CD4-positive, alpha-beta memory T cell (primary cell): Measurements from ENCODE around the gene TRMT6. TPM values are rescaled to one million over a fixed set of nuclear protein-coding genes. Genes with fewer than 3 reads are reported as not detected.

ENCODE experiments used
- CTCF ChIA-PET: fragments of 350-600 bp; sonication (Branson Sonifier 250); formaldehyde crosslinking; loops from one replicate; lab custom pipeline; 2021; ENCODE audit warnings: inconsistent platforms; ENCODE audit not compliant: partially characterized antibody; lab: Charles Lee
- POLR2A ChIA-PET: fragments of 350-600 bp; sonication (Branson Sonifier 250); formaldehyde crosslinking; loops from one replicate; lab custom pipeline; 2021; ENCODE audit not compliant: partially characterized antibody; lab: Charles Lee
- DNase-seq, 5 donors: peaks; one replicate each; pipeline versions ENCODE4 v3.0.0 to v3.0.0-alpha.2; 2020 to 2022; ENCODE audit warnings: mixed read lengths in 1 of 5
- H3K27ac ChIP-seq: one replicate; pipeline ENCODE4 v1.7.0; 2013; ENCODE audit warnings: low read depth, low read length
- H3K27me3 ChIP-seq: 2 replicates; pipeline ENCODE4 v1.7.0; 2013; ENCODE audit warnings: mild to moderate bottlenecking, low read length, moderate library complexity; ENCODE audit not compliant: insufficient read depth
- H3K36me3 ChIP-seq: 2 replicates; pipeline ENCODE4 v1.7.0; 2013; ENCODE audit warnings: mild to moderate bottlenecking, low read length, moderate library complexity; ENCODE audit not compliant: insufficient read depth
- H3K4me1 ChIP-seq: 2 replicates; pipeline ENCODE4 v1.7.0; 2013; ENCODE audit warnings: mild to moderate bottlenecking, low read length, moderate library complexity; ENCODE audit not compliant: insufficient read depth
- H3K4me3 ChIP-seq, 2 donors: one replicate each; pipeline ENCODE4 v1.7.0; 2013; ENCODE audit warnings: low read length in 2 of 2, mild to moderate bottlenecking in 1 of 2
- H3K9me3 ChIP-seq, 2 donors: one replicate each; pipeline ENCODE4 v1.7.0; 2013; ENCODE audit warnings: low read length in 2 of 2, control low read depth in 1 of 2; ENCODE audit not compliant: control insufficient read depth in 1 of 2
- H3K27ac Mint-ChIP-seq, 7 donors: one replicate each; pipeline ENCODE4 v1.8.0; 2020 to 2021; ENCODE audit warnings: mixed read lengths in 7 of 7, mild to moderate bottlenecking in 6 of 7, inconsistent platforms in 3 of 7, moderate library complexity in 3 of 7
- H3K27me3 Mint-ChIP-seq, 2 donors: one replicate each; pipeline ENCODE4 v1.8.0; 2020 to 2021; ENCODE audit warnings: mixed read lengths in 2 of 2
- H3K36me3 Mint-ChIP-seq, 2 donors: one replicate each; pipeline ENCODE4 v1.8.0; 2020 to 2021; ENCODE audit warnings: mixed read lengths in 2 of 2, inconsistent platforms in 1 of 2, mild to moderate bottlenecking in 1 of 2
- H3K4me1 Mint-ChIP-seq, 4 donors: one replicate each; pipeline ENCODE4 v1.8.0; 2020 to 2021; ENCODE audit warnings: mixed read lengths in 4 of 4, mild to moderate bottlenecking in 1 of 4
- H3K4me3 Mint-ChIP-seq, 8 donors: one replicate each; pipeline ENCODE4 v1.8.0; 2020 to 2021; ENCODE audit warnings: mixed read lengths in 8 of 8, mild to moderate bottlenecking in 7 of 8, moderate library complexity in 6 of 8, inconsistent platforms in 3 of 8
- H3K9me3 Mint-ChIP-seq, 8 donors: one replicate each; pipeline ENCODE4 v1.8.0; 2020 to 2021; ENCODE audit warnings: mixed read lengths in 8 of 8, mild to moderate bottlenecking in 5 of 8, inconsistent platforms in 3 of 8, moderate library complexity in 1 of 8
- intact Hi-C: fragments of 100-400 bp; cut with micrococcal nuclease; formaldehyde crosslinking; loops from one replicate; pipeline ENCODE4 v1.15.1; 2023
- polyA plus RNA-seq, 2 donors: library from polyadenylated mRNA; unstranded; fragments of 300-500 nt; fragmentation: Illumina TruSeq; gene quantifications; one replicate each; pipeline ENCODE4 v1.2.3, GENCODE V29; 2021
- total RNA-seq, 2 experiments: library from RNA; stranded (reverse); gene quantifications; one replicate each; pipeline ENCODE4 v1.2.3, GENCODE V29; 2021

TRMT6 gene, protein sequence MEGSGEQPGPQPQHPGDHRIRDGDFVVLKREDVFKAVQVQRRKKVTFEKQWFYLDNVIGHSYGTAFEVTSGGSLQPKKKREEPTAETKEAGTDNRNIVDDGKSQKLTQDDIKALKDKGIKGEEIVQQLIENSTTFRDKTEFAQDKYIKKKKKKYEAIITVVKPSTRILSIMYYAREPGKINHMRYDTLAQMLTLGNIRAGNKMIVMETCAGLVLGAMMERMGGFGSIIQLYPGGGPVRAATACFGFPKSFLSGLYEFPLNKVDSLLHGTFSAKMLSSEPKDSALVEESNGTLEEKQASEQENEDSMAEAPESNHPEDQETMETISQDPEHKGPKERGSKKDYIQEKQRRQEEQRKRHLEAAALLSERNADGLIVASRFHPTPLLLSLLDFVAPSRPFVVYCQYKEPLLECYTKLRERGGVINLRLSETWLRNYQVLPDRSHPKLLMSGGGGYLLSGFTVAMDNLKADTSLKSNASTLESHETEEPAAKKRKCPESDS
- total RNA-seq (10 to 100 TPM; 17.9 to 18.3 TPM), polyA plus RNA-seq (10 to 100 TPM; 13.4 to 21.0 TPM)

GRCh38 chr20:5950271-5951031, at the start of gene TRMT6, which contains the start of gene MCM8:
TSS of gene TRMT6 (minus strand) at chr20:5950533. CDS start at chr20:5950405, 128 bp downstream.
TSS of gene MCM8 (plus strand) at chr20:5950652. CDS start at chr20:5952016, 1,364 bp downstream.
- peak; percentile 94 to 98 (median 95) for DNase-seq
- H3K27me3 ChIP-seq, result no peaks in the 10 kb centered on the region
- H3K36me3 ChIP-seq, result peaks cover 7% of the 10 kb centered on the region
- POLR2A ChIA-PET, result interaction anchor here (0.9 to 1.6 kb wide), 3 partner anchors 55 to 350 kb away, joined by 3 to 5 read pairs (median 3); no protein-coding TSS in a partner anchor
- H3K4me3 ChIP-seq, result peak within 1 kb of the TSS; percentile 90 to 97
- peaks cover 34% of the 10 kb centered on the region for H3K4me1 ChIP-seq
- Mint-ChIP-seq H3K27me3 (peaks cover 1 to 2% of the 10 kb centered on the region in 2 donors), H3K9me3 (peaks cover 0 to 5% (median 0%) of the 10 kb centered on the region in 8 donors), H3K27ac (peak within 1 kb of the TSS; percentile 95 to 99 (median 99)), H3K4me1 (peaks cover 28 to 39% (median 34%) of the 10 kb centered on the region in 4 donors), H3K4me3 (peak within 1 kb of the TSS; percentile 92 to 100 (median 98)), H3K36me3 (peaks cover 15 to 42% of the 10 kb centered on the region in 2 donors)
- no peaks in the 10 kb centered on the region for H3K9me3 ChIP-seq
- CTCF ChIA-PET, result interaction anchor here (0.9 kb wide), 1 partner anchor 57 kb away, joined by 4 read pairs; no protein-coding TSS in a partner anchor
- peak within 1 kb of the TSS; percentile 73 for H3K27ac ChIP-seq
- intact Hi-C loops, result loop anchor here (1.0 to 2.0 kb wide), 5 partner anchors 53 to 421 kb away; partner anchors contain the start of gene SHLD1

DNA sequence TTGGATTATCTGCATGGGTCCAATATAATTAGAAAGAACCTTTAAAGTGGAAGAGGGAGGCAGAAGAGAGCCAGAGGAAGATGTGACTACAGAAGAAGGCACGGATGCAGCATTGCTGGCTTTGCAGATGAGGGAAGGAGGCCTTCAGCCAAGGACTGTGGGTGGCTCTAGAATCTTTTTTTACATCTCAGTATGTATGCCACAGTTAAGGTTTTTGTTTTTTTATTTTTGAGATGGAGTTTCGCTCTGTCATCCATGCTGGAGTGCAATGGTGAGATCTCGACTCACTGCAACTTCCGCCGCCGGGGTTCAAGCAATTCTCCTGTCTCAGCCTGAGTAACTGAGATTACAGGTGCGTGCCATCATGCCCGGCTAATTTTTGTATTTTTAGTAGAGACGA, 49.5 kb upstream of the TRMT6 start:
- no peak for DNase-seq
- H3K4me1 ChIP-seq, result peaks cover 35% of the 10 kb centered on the region
- no peak overlapping the region for H3K27ac ChIP-seq
- no peaks in the 10 kb centered on the region for H3K9me3 ChIP-seq
- H3K36me3 ChIP-seq, result no peaks in the 10 kb centered on the region
- no peaks in the 10 kb centered on the region for H3K36me3 Mint-ChIP-seq
- H3K4me3 Mint-ChIP-seq, result no peak overlapping the region
- H3K27ac Mint-ChIP-seq, result no peak overlapping the region
- H3K27me3 ChIP-seq, result no peaks in the 10 kb centered on the region
- H3K4me1 Mint-ChIP-seq, result peaks cover 17 to 41% (median 29%) of the 10 kb centered on the region in 4 donors
- CTCF ChIA-PET, result no interaction called here
- POLR2A ChIA-PET, result no interaction called here
- no peaks in the 10 kb centered on the region for H3K27me3 Mint-ChIP-seq
- intact Hi-C loops, result no loop called here
- no peaks in the 10 kb centered on the region for H3K9me3 Mint-ChIP-seq
- no peak overlapping the region for H3K4me3 ChIP-seq

- intact Hi-C loops, result no loop called here
- no peaks in the 10 kb centered on the region for H3K9me3 Mint-ChIP-seq
- ChIA-PET CTCF (interaction anchor here (0.6 to 1.4 kb wide), 5 partner anchors 8 to 429 kb away, joined by 3 to 6 read pairs (median 3); no protein-coding TSS in a partner anchor), POLR2A (interaction anchor here (0.6 to 1.2 kb wide), 2 partner anchors 11 to 12 kb away, joined by 3 to 4 read pairs; no protein-coding TSS in a partner anchor)
- H3K36me3 Mint-ChIP-seq, result no peaks in the 10 kb centered on the region
- no peaks in the 10 kb centered on the region for H3K27me3 Mint-ChIP-seq
- no peaks in the 10 kb centered on the region for H3K9me3 ChIP-seq
- H3K27ac ChIP-seq, result no peak overlapping the region
- peaks cover 12 to 34% (median 24%) of the 10 kb centered on the region in 4 donors for H3K4me1 Mint-ChIP-seq
- no peaks in the 10 kb centered on the region for H3K36me3 ChIP-seq
- no peaks in the 10 kb centered on the region for H3K27me3 ChIP-seq
- DNase-seq, result peak; percentile 63 to 73 (median 67)
- H3K27ac Mint-ChIP-seq, result peak overlapping the region; percentile 10 to 90 (median 72)
- no peak overlapping the region for H3K4me3 ChIP-seq
- peak overlapping the region in 7 of 8 donors; percentile 5 to 72 (median 31) for H3K4me3 Mint-ChIP-seq
- peaks cover 30% of the 10 kb centered on the region for H3K4me1 ChIP-seq
Observed at GRCh38 chr20:5996765-5997164, 46.4 kb upstream of the TRMT6 start.

DNA sequence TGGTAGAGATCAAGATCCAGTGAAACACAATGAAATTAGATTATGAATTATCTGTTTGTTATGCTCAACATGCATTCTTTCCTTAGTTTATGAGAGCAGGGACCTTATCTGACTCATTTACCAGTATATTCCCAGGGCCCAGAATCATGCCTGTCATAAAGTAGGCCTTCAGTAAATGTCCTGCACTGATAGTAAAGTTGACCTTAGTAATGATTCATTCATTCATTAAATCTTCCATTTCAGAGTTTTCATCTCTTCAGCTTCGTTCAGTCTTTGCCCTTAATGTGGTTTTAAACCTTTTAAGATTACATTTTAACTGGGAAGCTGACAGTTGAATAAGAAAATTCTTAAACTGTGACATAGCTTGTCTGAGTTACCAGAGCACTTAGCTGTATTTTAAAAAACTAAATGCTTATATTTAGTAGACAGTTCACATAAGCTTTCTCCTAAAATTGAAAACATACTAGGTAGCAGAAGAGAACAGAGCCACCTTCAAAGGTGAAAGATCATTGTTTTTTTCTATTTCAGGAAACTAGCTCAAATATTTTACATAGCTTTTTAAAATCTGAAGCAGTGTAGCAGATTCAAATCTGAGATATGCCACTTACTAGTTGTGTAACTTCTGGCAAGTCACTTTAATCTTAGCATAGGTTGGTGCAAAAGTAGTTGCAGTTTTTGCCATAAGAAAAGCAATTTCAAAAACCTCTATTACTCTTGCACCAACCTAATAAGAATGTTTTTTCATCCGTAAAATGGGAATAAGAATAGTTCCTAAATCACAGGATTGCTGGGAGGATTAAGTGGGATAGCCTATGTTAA, 41.5 kb upstream of the TRMT6 start:
- Histone ChIP-seq H3K27me3 (no peaks in the 10 kb centered on the region), H3K36me3 (no peaks in the 10 kb centered on the region), H3K4me3 (no peak overlapping the region), H3K9me3 (no peaks in the 10 kb centered on the region), H3K27ac (no peak overlapping the region), H3K4me1 (peaks cover 12% of the 10 kb centered on the region)
- H3K4me1 Mint-ChIP-seq, result peaks cover 8 to 17% (median 11%) of the 10 kb centered on the region in 4 donors
- no peak overlapping the region for H3K4me3 Mint-ChIP-seq
- POLR2A ChIA-PET, result no interaction called here
- H3K27ac Mint-ChIP-seq, result peak overlapping the region in 4 of 7 donors; percentile 17 to 60 (median 50)
- intact Hi-C loops, result no loop called here
- CTCF ChIA-PET, result interaction anchor here (1.0 kb wide), 1 partner anchor 13 kb away, joined by 3 read pairs; no protein-coding TSS in a partner anchor
- no peaks in the 10 kb centered on the region for H3K9me3 Mint-ChIP-seq
- H3K36me3 Mint-ChIP-seq, result peaks cover 11 to 17% of the 10 kb centered on the region in 2 donors
- DNase-seq, result no peak
- H3K27me3 Mint-ChIP-seq, result no peaks in the 10 kb centered on the region

- no peaks in the 10 kb centered on the region for H3K27me3 ChIP-seq
- Mint-ChIP-seq H3K36me3 (peaks cover 17% of the 10 kb centered on the region in 2 donors), H3K27me3 (no peaks in the 10 kb centered on the region), H3K9me3 (no peaks in the 10 kb centered on the region), H3K27ac (peak overlapping the region in 4 of 7 donors; percentile 8 to 81 (median 39)), H3K4me1 (peaks cover 6 to 10% (median 8%) of the 10 kb centered on the region in 4 donors), H3K4me3 (no peak overlapping the region)
- POLR2A ChIA-PET, result no interaction called here
- H3K4me3 ChIP-seq, result no peak overlapping the region
- CTCF ChIA-PET, result no interaction called here
- H3K4me1 ChIP-seq, result peaks cover 3% of the 10 kb centered on the region
- no peaks in the 10 kb centered on the region for H3K9me3 ChIP-seq
- intact Hi-C loops, result no loop called here
- no peak overlapping the region for H3K27ac ChIP-seq
- H3K36me3 ChIP-seq, result no peaks in the 10 kb centered on the region
- no peak for DNase-seq
Observed at GRCh38 chr20:5990946-5991345, 40.6 kb upstream of the TRMT6 start.

DNA sequence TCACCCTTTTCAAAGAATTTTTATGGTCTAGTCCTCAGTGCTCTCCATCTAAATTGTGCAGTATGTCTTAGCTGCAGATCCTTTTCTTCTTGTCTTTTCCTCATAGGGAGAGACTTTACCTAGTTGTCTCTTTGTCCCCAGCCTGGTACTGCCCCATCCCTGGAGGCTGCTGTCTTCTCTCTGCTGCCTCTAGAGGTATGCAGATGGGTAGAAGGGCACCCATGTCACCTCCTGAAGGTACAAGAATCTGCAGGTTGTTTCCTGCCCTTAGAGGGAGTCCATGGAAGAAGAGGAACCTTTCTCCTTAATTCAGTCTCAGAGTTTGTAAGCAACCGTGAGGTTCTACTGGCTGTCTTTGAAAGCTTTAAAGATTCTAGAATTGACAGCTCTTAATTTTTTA, 39.2 kb upstream of the TRMT6 start:
- Histone ChIP-seq H3K27me3 (no peaks in the 10 kb centered on the region), H3K27ac (no peak overlapping the region), H3K4me1 (no peaks in the 10 kb centered on the region), H3K9me3 (no peaks in the 10 kb centered on the region), H3K4me3 (no peak overlapping the region), H3K36me3 (no peaks in the 10 kb centered on the region)
- ChIA-PET CTCF (interaction anchor here (1.1 to 1.6 kb wide), 2 partner anchors 9 to 13 kb away, joined by 3 to 4 read pairs; no protein-coding TSS in a partner anchor), POLR2A (no interaction called here)
- Mint-ChIP-seq H3K36me3 (peaks cover 20 to 21% of the 10 kb centered on the region in 2 donors), H3K27me3 (no peaks in the 10 kb centered on the region), H3K9me3 (no peaks in the 10 kb centered on the region), H3K27ac (no peak overlapping the region), H3K4me3 (no peak overlapping the region), H3K4me1 (peaks cover 0 to 7% (median 2%) of the 10 kb centered on the region in 4 donors)
- intact Hi-C loops, result no loop called here
- no peak for DNase-seq
